K562 (cell line): ENCODE measurements around the gene CBFA2T3. TPM values are rescaled to one million over a fixed set of nuclear protein-coding genes. Genes with fewer than 3 reads are reported as not detected.
A peak's percentile ranks its signal among the peaks of the same experiment; 100 is the strongest.

Source experiments
- ATAC-seq: fragments of 200-7000 bp; cut with Tn5 transposase; 3 replicates; pipeline ENCODE4 v1.9.1; 2020; ENCODE audit warnings: moderate library complexity
- BruUV-seq: library from RNA; stranded (reverse); fragments of 400-500 nt; replicated peaks from 2 replicates; lab custom pipeline; 2021; lab: Mats Ljungman, UMichigan
- CTCF ChIA-PET: fragments of 300-600 bp; formaldehyde crosslinking; extraction: SDS; loops from one replicate; lab custom pipeline; 2021; ENCODE audit warnings: low intra/inter-chr PET ratio; lab: Yijun Ruan, JAX
- POLR2A ChIA-PET: fragments of 300-600, 350-650 bp; sonication (Branson Sonifier 250); formaldehyde crosslinking; extraction: SDS; loops from one replicate; lab custom pipeline; 2021; ENCODE audit warnings: antibody characterized with exemption, inconsistent platforms; lab: Yijun Ruan, JAX
- DNase-seq, 4 experiments: peaks; one replicate each; pipeline versions ENCODE4 v3.0.0 to v3.0.0-alpha.2; 2011 to 2018; ENCODE audit warnings: low spot score in 3 of 4, mixed read lengths in 3 of 4; ENCODE audit errors: extremely low read depth in 1 of 4
- FAIRE-seq: peaks from 2 replicates; lab custom pipeline; 2011; peaks lifted over from hg19 to GRCh38; lab: Jason Lieb, UNC
- H2AFZ ChIP-seq: 2 replicates; pipeline ENCODE4 v1.6.0; 2011; ENCODE audit warnings: low read depth, low read length, control low read depth, inconsistent platforms
- H3K27ac ChIP-seq: fragments of 200-600 bp; 3 replicates; pipeline ENCODE4 v1.8.0; 2011; ENCODE audit warnings: low read depth, mild to moderate bottlenecking, control low read depth, inconsistent platforms, low read length, moderate library complexity, mixed read lengths; ENCODE audit errors: extremely low read depth
- H3K27me3 ChIP-seq, 2 experiments: fragments of 300-600 bp in 1 of 2; 2 replicates in 1 of 2; 3 replicates in 1 of 2; pipeline versions ENCODE4 v1.6.0 to v1.8.0; 2011; ENCODE audit warnings: inconsistent platforms in 2 of 2, low read length in 2 of 2, mild to moderate bottlenecking in 1 of 2, mixed read lengths in 1 of 2, moderate library complexity in 1 of 2; ENCODE audit not compliant: control insufficient read depth in 2 of 2, insufficient read depth in 2 of 2
- H3K36me3 ChIP-seq: fragments of 300-600 bp; 3 replicates; pipeline ENCODE4 v1.8.0; 2011; ENCODE audit warnings: mild to moderate bottlenecking, low read length, inconsistent platforms; ENCODE audit not compliant: control insufficient read depth, insufficient read depth
- H3K4me1 ChIP-seq, 2 experiments: fragments of 200-600 bp in 1 of 2; replicated peaks in 1 of 2; 2 replicates in 1 of 2; 3 replicates in 1 of 2; pipeline versions ENCODE4 v1.5.1 to v1.8.0; 2011; ENCODE audit warnings: inconsistent platforms in 2 of 2, low read length in 2 of 2, mild to moderate bottlenecking in 1 of 2, mixed read lengths in 1 of 2, moderate library complexity in 1 of 2; ENCODE audit not compliant: control insufficient read depth in 2 of 2, insufficient read depth in 2 of 2
- H3K4me2 ChIP-seq: 2 replicates; pipeline ENCODE4 v1.6.1; 2011; ENCODE audit warnings: low read length, control low read depth, inconsistent platforms, mixed read lengths; ENCODE audit not compliant: insufficient read depth
- H3K4me3 ChIP-seq: fragments of 200-600 bp; sonication (generic), shearing (Covaris generic); 2 replicates; pipeline ENCODE4 v1.5.1; 2016; ENCODE audit warnings: control low read depth, inconsistent platforms
- H3K79me2 ChIP-seq: fragments of 200-600 bp; 3 replicates; pipeline ENCODE4 v1.8.0; 2011; ENCODE audit warnings: low read length, inconsistent platforms; ENCODE audit not compliant: control insufficient read depth, insufficient read depth
- H3K9ac ChIP-seq, 2 experiments: 2 replicates each; pipeline versions ENCODE4 v1.6.0 to v1.6.1; 2011; ENCODE audit warnings: low read depth in 2 of 2, low read length in 2 of 2, control low read depth in 1 of 2, inconsistent platforms in 1 of 2, mild to moderate bottlenecking in 1 of 2, mixed read lengths in 1 of 2; ENCODE audit not compliant: insufficient read depth in 1 of 2
- H3K9me1 ChIP-seq: one replicate; pipeline ENCODE4 v1.6.0; 2011; ENCODE audit warnings: inconsistent platforms, mild to moderate bottlenecking, low read length, moderate library complexity; ENCODE audit not compliant: control insufficient read depth, insufficient read depth
- H3K9me3 ChIP-seq: replicated peaks from 2 replicates; pipeline ENCODE4 v1.5.1; 2011; ENCODE audit warnings: low read depth, low read length, inconsistent platforms; ENCODE audit not compliant: control insufficient read depth, insufficient read depth
- H4K20me1 ChIP-seq: replicated peaks from 2 replicates; pipeline ENCODE4 v1.6.1; 2011; ENCODE audit warnings: low read length, inconsistent platforms, mixed read lengths; ENCODE audit not compliant: control insufficient read depth, insufficient read depth
- BCOR ChIP-seq: fragments of 450-650 bp; IDR thresholded peaks from 2 replicates; pipeline ENCODE4 v1.6.1; 2016
- CAMTA2 ChIP-seq: fragments of 250-450 bp; sonication (Bioruptor Pico); conservative IDR thresholded peaks from 2 replicates; pipeline ENCODE4 v1.5.1; 2022
- CCNT2 ChIP-seq: IDR thresholded peaks from 2 replicates; pipeline ENCODE4 v1.6.1; 2011; ENCODE audit warnings: borderline replicate concordance, low read depth, mild to moderate bottlenecking, moderate library complexity, mixed read lengths, low read length; ENCODE audit not compliant: insufficient read length; ENCODE audit errors: extremely low read depth
- DACH1 ChIP-seq: fragments of 450-650 bp; IDR thresholded peaks from 2 replicates; pipeline ENCODE4 v1.6.1; 2018; ENCODE audit not compliant: partially characterized antibody
- DDX20 ChIP-seq: fragments of 450-650 bp; IDR thresholded peaks from 2 replicates; pipeline ENCODE4 v1.6.1; 2016; ENCODE audit warnings: missing genetic modification characterization, low read depth, mild to moderate bottlenecking, missing compliant biosample characterization, moderate library complexity
- FOXA3 ChIP-seq, 2 experiments: fragments of 450-650 bp in 1 of 2; sonication (generic) in 1 of 2; formaldehyde crosslinking; IDR thresholded peaks in 1 of 2; conservative IDR thresholded peaks in 1 of 2; 2 replicates each; pipeline versions ENCODE4 v1.4.0 to v1.8.0; 2020 to 2022; ENCODE audit warnings: mild to moderate bottlenecking in 2 of 2, missing genetic modification reagents in 1 of 2
- HIVEP1 ChIP-seq: fragments of 250-450 bp; sonication (Bioruptor Pico); IDR thresholded peaks from 2 replicates; pipeline ENCODE4 v1.4.0; 2020; ENCODE audit warnings: mild to moderate bottlenecking
- NFE2L1 ChIP-seq: fragments of 450-650 bp; IDR thresholded peaks from 2 replicates; pipeline ENCODE4 v1.6.1; 2016; ENCODE audit warnings: missing genetic modification characterization, low read depth, mild to moderate bottlenecking, missing compliant biosample characterization, moderate library complexity, borderline replicate concordance
- NR4A1 ChIP-seq, 2 experiments: fragments of 250-450 bp in 1 of 2; fragments of 450-650 bp in 1 of 2; sonication (Bioruptor Pico) in 1 of 2; IDR thresholded peaks; 2 replicates each; pipeline versions ENCODE4 v1.4.0 to v1.6.1; 2016 to 2020; ENCODE audit warnings: mild to moderate bottlenecking in 2 of 2, missing compliant biosample characterization in 1 of 2, missing genetic modification characterization in 1 of 2, moderate library complexity in 1 of 2
- PRPF4 ChIP-seq: fragments of 200-400 bp; formaldehyde crosslinking; IDR thresholded peaks from one replicate; pipeline ENCODE4 v1.6.1; 2017; ENCODE audit warnings: low read length, low read depth, mild to moderate bottlenecking; ENCODE audit not compliant: insufficient read depth, poor library complexity, severe bottlenecking
- PTBP1 ChIP-seq: fragments of 200-400 bp; formaldehyde crosslinking; IDR thresholded peaks from 2 replicates; pipeline ENCODE4 v1.6.1; 2017; ENCODE audit warnings: low read depth, low read length
- RBM17 ChIP-seq: fragments of 200-400 bp; formaldehyde crosslinking; IDR thresholded peaks from 2 replicates; pipeline ENCODE4 v1.6.1; 2017; ENCODE audit warnings: low read depth, mild to moderate bottlenecking, low read length, borderline replicate concordance
- ZFP36 ChIP-seq: fragments of 150-350 bp; IDR thresholded peaks from 2 replicates; pipeline ENCODE4 v1.6.1; 2018; ENCODE audit warnings: low read length, low read depth; ENCODE audit not compliant: partially characterized antibody
- ZNF41 ChIP-seq: fragments of 250-450 bp; sonication (Bioruptor Pico); conservative IDR thresholded peaks from 2 replicates; pipeline ENCODE4 v1.4.0; 2020; ENCODE audit warnings: mild to moderate bottlenecking
- ZNF551 ChIP-seq: fragments of 250-450 bp; sonication (Bioruptor Pico); IDR thresholded peaks from 2 replicates; pipeline ENCODE4 v1.5.0; 2021; ENCODE audit warnings: mild to moderate bottlenecking, moderate library complexity
- WGBS: fragments of 100-300 bp; shearing (Covaris generic); methylation state at CpG from one replicate; pipeline ENCODE4 v1.1.6; 2016; ENCODE audit warnings: low coverage, mixed read lengths; ENCODE audit not compliant: insufficient coverage; ENCODE audit errors: missing lambda C conversion rate; 5-methylcytosine and 5-hydroxymethylcytosine counted together
- in situ Hi-C: fragments of 300-500 bp; cut with MboI; formaldehyde crosslinking; loops from 4 replicates; pipeline ENCODE4 v1.15.0; 2018; ENCODE audit warnings: inconsistent platforms, mixed read lengths
- intact Hi-C: fragments of 100-400 bp; cut with micrococcal nuclease; formaldehyde crosslinking; loops from 2 replicates; pipeline ENCODE4 v1.14.2; 2022
- polyA plus RNA-seq, 8 experiments: library from polyadenylated mRNA; depleted of rRNA in 4 of 8; stranded (reverse) in 5 of 8; unstranded in 3 of 8; fragments of >200 nt; fragmentation: Nextera tagmentation in 2 of 8; fragmentation: Illumina TruSeq in 1 of 8; extraction: Ambion mirVana in 2 of 8; extraction: Trizol in 1 of 8; gene quantifications; 2 replicates each; pipeline versions ENCODE4 v1.2.1 to v1.2.3, GENCODE V29; 2011 to 2014; ENCODE audit warnings: inconsistent platforms in 1 of 8, missing spikeins in 1 of 8
- total RNA-seq, 7 experiments: library from RNA; depleted of rRNA in 6 of 7; stranded (reverse); fragments of >200 nt in 6 of 7; fragmentation: Illumina TruSeq in 2 of 7; extraction: Trizol in 2 of 7; gene quantifications; 2 replicates each; pipeline versions ENCODE4 v1.2.1 to v1.2.3, GENCODE V29; 2011 to 2021; ENCODE audit warnings: low replicate concordance in 1 of 7
- TF ChIP-seq, protein P1 (sequence below): fragments of 450-650 bp; IDR thresholded peaks from 2 replicates; pipeline ENCODE4 v1.6.1; 2017; ENCODE audit warnings: antibody characterized with exemption, mild to moderate bottlenecking

The CBFA2T3 gene
- total and polyA plus RNA-seq, 9 of the 15 experiments (the other 6 are each of a cell fraction or from before 2014, with no cell fraction given) = 2.3 to 145 (median 6.7) TPM

DNA sequence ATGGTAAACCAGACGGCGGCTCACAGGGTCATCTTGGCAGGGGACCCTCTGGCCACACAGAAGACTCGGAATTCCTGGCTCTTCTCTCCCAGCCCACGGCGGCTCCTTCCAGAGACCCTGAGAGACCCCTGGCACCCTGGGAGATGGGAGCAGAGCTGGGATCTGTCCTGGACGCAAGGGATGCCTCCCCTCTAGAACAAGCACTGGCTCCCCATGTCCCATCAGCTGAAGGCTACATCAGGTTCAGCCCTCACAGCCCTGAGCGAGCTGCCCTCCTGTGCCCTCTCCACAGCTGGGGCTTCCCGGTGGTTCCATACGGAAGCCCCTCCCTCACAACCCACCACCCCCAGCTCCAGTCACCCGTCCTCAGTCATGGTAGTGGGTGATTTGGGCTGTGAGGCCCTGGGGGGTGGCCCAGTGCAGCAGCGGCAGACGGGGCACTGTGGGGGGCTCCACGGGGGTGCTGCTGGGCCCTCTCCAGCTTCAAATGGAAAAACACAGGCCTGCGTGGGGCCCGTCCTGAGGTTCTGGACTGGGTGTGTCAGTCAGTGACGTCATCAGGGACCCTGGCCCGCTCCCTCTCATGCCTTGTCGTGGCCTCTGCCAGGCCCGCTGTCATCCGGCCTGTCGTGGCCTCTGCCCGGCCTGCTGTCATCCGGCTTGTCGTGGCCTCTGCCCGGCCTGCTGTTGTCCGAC, 13.0 kb upstream of the CBFA2T3 start:
- H3K4me3 ChIP-seq = no peak overlapping the region
- peaks cover 4% of the 10 kb centered on the region for H3K9me1 ChIP-seq
- no peak overlapping the region for H3K4me2 ChIP-seq
- WGBS = 89% methylated on average over 16 of the region's 26 CpGs
- no peaks in the 10 kb centered on the region for H3K27me3 ChIP-seq
- in situ Hi-C loops = no loop called here
- ChIA-PET POLR2A (interaction anchor here (0.6 to 0.9 kb wide), 3 partner anchors 13 to 14 kb away, joined by 3 to 5 read pairs (median 3); partner anchors contain the start of gene CBFA2T3), CTCF (no interaction called here)
- H3K9ac ChIP-seq = peak overlapping the region in 1 of 2 experiments; percentile 87; a peak in 2 of 4 replicates
- no TSS peak for BruUV-seq
- no peaks in the 10 kb centered on the region for H3K9me3 ChIP-seq
- DNase-seq = no peak
- H3K36me3 ChIP-seq = no peaks in the 10 kb centered on the region
- no peak for ATAC-seq
- H3K27ac ChIP-seq = peak overlapping the region; percentile 97
- H3K4me1 ChIP-seq = peaks cover 48 to 85% of the 10 kb centered on the region in 2 experiments
- FAIRE-seq = no peak
- no peak overlapping the region for H2AFZ ChIP-seq
- no peaks in the 10 kb centered on the region for H4K20me1 ChIP-seq
- H3K79me2 ChIP-seq = peaks cover 8% of the 10 kb centered on the region; the same call in 2 of the 3 replicates
- intact Hi-C loops = loop anchor here (5.0 kb wide), 1 partner anchor 102 kb away; the partner anchor contains the start of gene ACSF3
- TF ChIP-seq PTBP1 = 0 out of 2 replicates have a peak, but pooled peaks have one; percentile 41
- no peak for TF ChIP-seq NFE2L1
- TF ChIP-seq PRPF4 = no peak
- no peak for TF ChIP-seq FOXA3 (CRISPR knock-in tag; conservative IDR thresholded peaks at IDR 0.05 in 1 of 2, IDR thresholded peaks at IDR 0.05 in 1 of 2)
- TF ChIP-seq, protein P1, sequence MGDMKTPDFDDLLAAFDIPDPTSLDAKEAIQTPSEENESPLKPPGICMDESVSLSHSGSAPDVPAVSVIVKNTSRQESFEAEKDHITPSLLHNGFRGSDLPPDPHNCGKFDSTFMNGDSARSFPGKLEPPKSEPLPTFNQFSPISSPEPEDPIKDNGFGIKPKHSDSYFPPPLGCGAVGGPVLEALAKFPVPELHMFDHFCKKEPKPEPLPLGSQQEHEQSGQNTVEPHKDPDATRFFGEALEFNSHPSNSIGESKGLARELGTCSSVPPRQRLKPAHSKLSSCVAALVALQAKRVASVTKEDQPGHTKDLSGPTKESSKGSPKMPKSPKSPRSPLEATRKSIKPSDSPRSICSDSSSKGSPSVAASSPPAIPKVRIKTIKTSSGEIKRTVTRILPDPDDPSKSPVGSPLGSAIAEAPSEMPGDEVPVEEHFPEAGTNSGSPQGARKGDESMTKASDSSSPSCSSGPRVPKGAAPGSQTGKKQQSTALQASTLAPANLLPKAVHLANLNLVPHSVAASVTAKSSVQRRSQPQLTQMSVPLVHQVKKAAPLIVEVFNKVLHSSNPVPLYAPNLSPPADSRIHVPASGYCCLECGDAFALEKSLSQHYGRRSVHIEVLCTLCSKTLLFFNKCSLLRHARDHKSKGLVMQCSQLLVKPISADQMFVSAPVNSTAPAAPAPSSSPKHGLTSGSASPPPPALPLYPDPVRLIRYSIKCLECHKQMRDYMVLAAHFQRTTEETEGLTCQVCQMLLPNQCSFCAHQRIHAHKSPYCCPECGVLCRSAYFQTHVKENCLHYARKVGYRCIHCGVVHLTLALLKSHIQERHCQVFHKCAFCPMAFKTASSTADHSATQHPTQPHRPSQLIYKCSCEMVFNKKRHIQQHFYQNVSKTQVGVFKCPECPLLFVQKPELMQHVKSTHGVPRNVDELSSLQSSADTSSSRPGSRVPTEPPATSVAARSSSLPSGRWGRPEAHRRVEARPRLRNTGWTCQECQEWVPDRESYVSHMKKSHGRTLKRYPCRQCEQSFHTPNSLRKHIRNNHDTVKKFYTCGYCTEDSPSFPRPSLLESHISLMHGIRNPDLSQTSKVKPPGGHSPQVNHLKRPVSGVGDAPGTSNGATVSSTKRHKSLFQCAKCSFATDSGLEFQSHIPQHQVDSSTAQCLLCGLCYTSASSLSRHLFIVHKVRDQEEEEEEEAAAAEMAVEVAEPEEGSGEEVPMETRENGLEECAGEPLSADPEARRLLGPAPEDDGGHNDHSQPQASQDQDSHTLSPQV = 0 out of 2 replicates have a peak, but pooled peaks have one; percentile 26
- TF ChIP-seq ZNF551 (CRISPR knock-in tag) = no peak
- TF ChIP-seq DACH1 = no peak
- 0 out of 2 replicates have a peak, but pooled peaks have one; percentile 54 for TF ChIP-seq BCOR
- TF ChIP-seq RBM17 = no peak
- TF ChIP-seq HIVEP1 (CRISPR knock-in tag) = no peak
- no peak for TF ChIP-seq DDX20 (tag)
- no peak for TF ChIP-seq CCNT2
- no peak for TF ChIP-seq ZNF41 (CRISPR knock-in tag)
- 0 out of 2 replicates have a peak, but pooled peaks have one; percentile 21 for TF ChIP-seq NR4A1 (CRISPR knock-in tag; IDR thresholded peaks at IDR 0.05)
- TF ChIP-seq NR4A1 (tag; IDR thresholded peaks at IDR 0.05) = no peak
- peak; percentile 73 for TF ChIP-seq ZFP36
- no peak for TF ChIP-seq CAMTA2
